Measurements from ENCODE around the gene CKB.
A peak's percentile ranks its signal among the peaks of the same experiment; 100 is the strongest.
"Not testable (repeated sequence)": the region's sequence is repeated elsewhere in the genome, so short reads cannot be mapped to it uniquely, and the experiment has no call there.

Gene CKB

GRCh38 chr14:103526247-103526913 lies 3.8 kb upstream of the CKB start:
- no peak for DNase-seq (ENCODE audit: low read depth)

DNA sequence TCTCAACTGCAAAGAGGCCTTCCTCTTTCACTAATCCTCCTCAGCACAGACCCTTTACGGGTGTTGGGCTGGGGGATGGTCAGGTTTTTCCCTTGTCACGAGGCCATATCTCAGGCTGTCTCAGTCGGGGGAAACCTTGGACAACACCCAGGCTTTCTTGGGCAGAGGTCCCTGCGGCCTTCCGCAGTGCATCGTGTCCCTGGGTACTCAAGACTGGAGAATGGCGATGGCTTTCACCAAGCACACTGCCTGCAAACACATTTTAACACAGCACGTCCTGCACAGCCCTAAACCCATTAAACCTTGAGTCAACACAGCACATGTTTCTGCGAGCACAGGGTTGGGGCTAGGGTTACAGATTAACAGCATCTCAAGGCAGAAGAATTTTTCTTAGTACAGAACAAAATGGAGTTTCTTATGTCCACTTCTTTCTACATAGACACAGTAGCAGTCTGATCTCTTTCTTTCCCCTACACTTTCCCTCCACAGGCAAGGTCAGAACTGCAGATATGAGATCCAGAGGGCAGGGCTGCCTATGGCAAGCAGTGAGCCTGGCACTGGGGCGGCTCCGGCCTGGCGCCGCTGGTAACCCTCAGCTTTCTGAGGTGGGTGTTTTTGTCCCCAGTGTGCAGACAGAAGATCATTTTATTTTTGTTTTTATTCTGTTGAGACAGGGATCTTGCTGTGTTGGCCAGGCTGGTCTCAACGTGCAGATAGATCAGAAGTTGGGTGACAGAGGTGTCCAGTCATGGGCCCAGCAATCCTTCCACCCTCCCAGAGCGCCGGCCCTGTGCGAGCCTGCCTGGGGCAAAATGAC lies 3.0 kb upstream of the CKB start:
- not testable (repeated sequence) for DNase-seq (ENCODE audit: low read depth)

GRCh38 chr14:103524002-103524935 lies 1.6 kb upstream of the CKB start:
- DNase-seq (ENCODE audit: low read depth) = no peak

- DNase-seq (ENCODE audit: low read depth) = no peak
Measured at GRCh38 chr14:103523575-103523954, 935 bp upstream of the CKB start.

GRCh38 chr14:103521951-103522563 lies 573 bp downstream of the CKB start:
- DNase-seq (ENCODE audit: low read depth) = no peak

DNA sequence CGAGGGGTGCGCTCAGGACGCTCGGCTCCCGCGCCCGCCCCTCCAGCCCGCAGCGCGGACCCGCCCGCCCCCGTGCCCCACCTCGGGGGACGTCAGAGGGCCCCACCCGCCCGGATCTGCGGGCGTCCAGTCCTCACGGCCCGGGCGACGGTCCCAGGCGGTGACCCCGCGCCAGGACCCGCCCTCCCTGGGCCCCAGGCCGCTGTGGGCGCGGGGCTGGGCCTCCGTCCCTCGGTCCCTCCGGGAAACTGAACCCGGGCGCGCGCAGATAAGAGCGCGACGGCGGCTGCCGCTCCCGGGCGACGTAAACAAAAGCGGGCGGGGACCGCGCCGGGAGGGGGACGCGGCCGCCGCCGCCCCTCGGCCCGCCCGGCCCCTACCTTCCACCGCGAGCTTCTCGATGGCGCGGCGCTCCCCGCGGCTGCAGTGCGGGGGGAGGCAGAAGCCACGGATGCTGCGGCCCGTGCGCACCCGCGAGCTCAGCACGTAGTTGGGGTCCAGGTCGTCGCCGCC lies 1.1 kb downstream of the CKB start:
- DNase-seq (ENCODE audit: low read depth) = no peak

- DNase-seq (ENCODE audit: low read depth) = no peak
Measured at GRCh38 chr14:103520657-103521437, 1.8 kb downstream of the CKB start.

DNA sequence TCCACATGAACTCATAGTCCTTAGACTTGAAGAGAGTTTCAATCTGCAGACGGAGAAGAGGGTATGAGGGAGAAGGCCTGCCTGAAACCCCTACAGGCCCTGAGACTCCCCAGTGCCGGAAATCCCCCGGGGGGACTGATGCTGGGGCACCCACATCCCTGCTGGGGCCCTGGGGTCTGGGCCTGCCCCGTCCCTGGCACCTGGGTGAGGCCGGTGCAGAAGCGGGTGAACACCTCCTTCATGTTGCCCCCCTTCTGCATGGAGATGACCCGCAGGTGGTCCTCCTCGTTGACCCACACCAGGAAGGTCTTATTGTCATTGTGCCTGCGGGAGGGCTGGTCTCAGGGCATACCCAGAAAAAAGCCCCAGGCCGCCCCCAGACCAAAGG lies 2.4 kb downstream of the CKB start:
- no peak for DNase-seq (ENCODE audit: low read depth)

- DNase-seq (ENCODE audit: low read depth) = no peak
Measured at GRCh38 chr14:103519837-103520212, 2.8 kb downstream of the CKB start.

DNA sequence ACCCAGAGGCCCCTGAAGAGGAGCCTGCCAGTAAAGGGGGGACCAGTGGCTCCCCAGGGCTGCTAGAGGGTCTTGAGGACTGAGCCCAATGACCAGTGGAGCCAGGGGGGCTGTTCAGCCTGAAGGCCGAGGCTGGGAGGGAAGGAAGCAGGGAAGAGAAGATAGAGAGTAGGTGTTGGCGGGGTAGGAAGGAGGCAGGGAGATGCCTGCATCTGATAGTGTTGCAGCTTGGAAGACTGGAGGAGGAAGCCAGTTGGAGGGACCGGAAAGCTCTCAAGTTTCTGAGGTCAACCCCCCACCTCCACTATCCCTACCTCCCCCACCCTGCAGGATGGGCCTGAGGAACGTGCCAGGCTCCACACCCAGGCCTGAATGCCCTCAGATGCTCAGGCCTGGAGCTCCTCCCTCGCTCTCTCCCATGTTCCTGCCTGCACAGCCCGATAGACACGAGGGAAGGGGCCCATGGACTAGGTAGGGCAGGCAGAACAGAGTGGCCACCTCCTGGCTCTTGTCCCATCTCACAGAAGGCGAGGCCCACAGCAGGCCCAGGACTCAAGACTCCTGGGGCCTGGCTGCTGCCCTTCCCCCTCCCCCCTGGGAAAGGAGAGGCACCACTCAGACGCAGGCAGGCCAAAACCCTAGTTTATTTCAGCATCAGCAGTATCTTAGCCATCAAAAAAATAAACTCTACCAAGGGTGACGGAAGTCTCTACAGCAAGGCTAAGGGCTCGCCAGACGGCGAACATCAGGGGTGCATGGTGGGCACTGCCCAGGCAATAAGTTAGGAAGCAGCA lies 3.4 kb downstream of the CKB start:
- DNase-seq (ENCODE audit: low read depth) = no peak

GRCh38 chr14:103518422-103519042 lies 4.1 kb downstream of the CKB start:
- DNase-seq (ENCODE audit: low read depth) = peak; percentile 34

- DNase-seq (ENCODE audit: low read depth) = no peak
Measured at GRCh38 chr14:103517721-103518421, 4.8 kb downstream of the CKB start.

DNA sequence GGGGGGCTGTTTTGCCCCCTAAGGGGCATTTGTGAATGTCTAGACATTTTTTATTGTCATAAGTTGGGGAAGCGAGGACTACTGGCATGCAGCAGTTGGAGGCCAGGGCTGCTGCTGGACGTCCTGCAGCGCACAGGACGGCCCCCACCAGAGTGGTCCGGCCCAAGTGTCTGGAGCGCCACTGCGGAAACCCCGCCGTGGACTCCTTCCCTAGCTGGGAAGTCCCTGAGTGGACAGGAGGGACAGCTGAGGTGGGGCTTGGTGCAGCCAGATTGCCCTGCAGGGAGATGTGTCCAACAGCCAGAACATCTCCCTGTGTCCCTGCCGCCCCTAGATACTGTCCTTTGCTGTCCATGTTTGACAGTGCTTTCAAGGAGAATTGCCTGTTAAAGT lies 5.5 kb downstream of the CKB start:
- no peak for DNase-seq (ENCODE audit: low read depth)

DNA sequence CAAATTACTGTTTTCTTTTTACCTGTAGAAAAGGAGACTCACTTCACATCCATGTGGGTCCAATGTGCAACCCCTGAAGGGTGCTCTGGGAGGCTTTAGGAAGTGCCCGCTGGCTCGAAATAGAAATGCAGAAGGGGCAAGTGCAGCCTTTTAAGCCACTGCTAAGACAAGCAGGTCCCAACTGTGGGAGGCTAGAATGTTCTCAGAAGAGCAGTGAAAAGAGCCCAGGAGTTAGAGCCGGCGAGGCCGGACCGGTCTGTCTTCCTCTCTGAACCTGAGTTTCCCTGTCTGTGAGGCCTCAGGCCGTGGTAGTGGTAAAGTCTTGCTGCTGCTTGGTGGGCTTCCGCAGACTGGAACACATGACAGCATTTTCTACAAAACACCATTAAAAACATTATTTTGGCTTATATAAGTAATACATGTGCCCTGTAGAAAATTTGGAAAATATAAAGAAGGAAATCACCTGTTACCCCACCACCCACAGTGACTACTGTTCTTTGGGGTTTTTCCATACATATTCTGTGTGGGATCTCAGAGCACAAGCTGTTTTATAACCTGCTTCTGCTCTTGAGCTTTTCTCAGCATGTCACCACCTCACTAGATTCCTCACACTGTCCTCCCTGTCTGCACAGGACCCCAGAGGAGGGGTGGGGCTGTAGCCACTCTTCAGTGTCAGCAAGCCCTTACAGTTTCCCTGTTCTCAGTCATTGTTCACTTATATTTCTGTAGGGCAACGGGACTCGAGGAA lies 6.0 kb downstream of the CKB start:
- DNase-seq (ENCODE audit: low read depth) = no peak

GRCh38 chr14:103514596-103515421 lies 7.8 kb downstream of the CKB start:
- DNase-seq (ENCODE audit: low read depth) = no peak

DNA sequence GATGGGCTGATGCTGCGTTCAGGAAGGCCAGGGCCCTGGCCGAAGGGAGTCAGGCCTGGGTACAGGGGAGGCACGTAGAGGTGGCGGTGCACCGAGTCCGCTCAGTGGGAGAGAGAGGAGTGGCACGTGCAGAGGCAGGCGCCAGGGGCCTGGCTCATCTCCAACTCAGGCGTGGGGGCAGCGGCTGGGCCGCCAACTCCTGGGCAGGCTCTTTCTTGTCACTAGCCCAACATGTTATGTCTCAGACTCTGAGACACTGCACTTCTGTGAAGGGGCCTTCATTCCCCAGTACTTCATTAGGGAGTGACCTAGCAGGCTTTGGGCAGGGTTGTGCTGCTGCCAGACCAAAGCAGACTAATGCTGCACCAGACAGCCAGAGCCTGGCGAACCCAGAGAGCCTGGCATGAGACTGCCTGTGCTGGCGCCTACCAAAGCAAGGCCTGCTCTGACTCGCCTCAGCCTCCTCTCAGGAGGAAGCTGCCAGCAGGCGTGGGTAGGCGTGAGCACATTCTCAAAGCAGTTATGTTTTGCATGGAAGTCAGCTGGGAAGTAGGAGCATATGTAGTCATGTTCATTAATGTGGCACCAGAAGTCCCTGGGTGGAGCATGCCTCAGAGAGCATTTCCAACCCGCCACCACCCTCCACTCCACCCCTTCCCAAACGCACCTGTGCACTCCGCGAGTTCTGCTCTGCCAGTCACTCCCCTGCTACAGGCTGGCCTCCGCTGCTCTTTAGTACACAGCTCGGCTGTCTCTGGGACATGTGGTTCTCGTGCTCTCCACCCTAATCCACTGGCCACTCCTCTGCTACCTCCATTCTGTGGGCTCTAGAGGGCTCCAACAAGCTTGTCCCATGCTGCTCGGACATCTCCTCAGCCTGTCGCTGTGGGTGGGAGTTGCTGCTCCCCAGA lies 9.7 kb downstream of the CKB start:
- no peak for DNase-seq (ENCODE audit: low read depth)

DNA sequence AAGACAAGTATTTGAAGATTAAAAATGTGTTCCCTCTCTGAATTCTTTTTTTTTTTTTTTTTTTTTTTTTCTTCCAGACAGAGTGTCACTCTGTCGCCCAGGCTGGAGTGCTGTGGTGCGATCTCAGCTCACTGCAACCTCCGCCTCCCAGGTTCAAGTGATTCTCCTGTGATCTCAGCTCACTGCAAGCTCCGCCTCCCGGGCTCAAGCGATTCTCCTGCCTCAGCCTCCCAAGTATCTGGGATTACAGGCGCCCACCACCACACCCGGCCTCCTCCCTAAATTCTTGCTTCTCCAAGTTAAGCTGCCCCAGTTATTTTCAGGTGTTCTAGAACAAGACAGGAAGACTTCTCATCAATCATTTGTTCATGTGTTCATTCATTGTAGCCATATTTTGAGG lies 10.4 kb downstream of the CKB start:
- not testable (repeated sequence) for DNase-seq (ENCODE audit: low read depth)
